VCaP (cell line): ENCODE measurements around the gene FKBP1B.
"Not testable (repeated sequence)": the region's sequence is repeated elsewhere in the genome, so short reads cannot be mapped to it uniquely, and the experiment has no call there.

Experiments
- H3K27ac ChIP-seq: fragments of 450-650 bp; 2 replicates; pipeline ENCODE4 v1.5.1; 2017
- TF ChIP-seq, protein P1 (sequence below): fragments of 450-650 bp; conservative IDR thresholded peaks from 2 replicates; pipeline ENCODE4 v1.5.1; 2017; ENCODE audit warnings: mild to moderate bottlenecking, moderate library complexity

The FKBP1B gene

DNA sequence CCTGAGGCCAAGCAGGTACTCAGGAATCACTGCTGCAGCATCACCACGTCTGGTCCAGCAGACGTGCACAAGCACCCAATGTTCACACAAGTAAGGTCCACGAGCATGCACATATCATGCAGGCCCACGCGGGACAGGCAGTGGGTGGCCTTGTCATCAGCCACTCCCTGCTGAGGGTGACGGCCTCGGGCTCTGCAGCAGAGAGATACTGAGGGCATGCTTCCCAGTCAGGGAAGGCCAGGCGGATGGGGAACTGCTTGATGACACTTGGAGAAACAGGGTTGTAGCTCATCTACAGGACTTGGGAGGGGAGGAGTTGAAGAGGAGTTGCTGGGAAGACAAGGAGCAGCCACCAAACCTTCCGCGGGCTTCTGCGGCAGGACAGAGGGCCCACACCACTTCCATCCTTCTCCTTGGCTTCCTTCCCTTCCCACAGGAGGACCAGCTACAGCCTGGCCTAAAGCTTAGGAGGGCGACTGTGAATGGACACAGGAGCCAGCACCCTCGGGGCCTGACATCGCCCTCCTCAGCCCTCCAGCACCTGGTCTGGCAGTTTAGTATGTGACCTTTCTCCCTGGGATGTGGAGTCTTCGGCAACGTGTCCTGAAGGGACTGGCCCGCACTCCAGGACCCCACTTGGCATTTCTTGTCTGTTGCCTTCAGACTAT is 24.4 kb upstream of the FKBP1B start:
- TF ChIP-seq, protein P1, sequence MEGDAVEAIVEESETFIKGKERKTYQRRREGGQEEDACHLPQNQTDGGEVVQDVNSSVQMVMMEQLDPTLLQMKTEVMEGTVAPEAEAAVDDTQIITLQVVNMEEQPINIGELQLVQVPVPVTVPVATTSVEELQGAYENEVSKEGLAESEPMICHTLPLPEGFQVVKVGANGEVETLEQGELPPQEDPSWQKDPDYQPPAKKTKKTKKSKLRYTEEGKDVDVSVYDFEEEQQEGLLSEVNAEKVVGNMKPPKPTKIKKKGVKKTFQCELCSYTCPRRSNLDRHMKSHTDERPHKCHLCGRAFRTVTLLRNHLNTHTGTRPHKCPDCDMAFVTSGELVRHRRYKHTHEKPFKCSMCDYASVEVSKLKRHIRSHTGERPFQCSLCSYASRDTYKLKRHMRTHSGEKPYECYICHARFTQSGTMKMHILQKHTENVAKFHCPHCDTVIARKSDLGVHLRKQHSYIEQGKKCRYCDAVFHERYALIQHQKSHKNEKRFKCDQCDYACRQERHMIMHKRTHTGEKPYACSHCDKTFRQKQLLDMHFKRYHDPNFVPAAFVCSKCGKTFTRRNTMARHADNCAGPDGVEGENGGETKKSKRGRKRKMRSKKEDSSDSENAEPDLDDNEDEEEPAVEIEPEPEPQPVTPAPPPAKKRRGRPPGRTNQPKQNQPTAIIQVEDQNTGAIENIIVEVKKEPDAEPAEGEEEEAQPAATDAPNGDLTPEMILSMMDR: no peak
- H3K27ac ChIP-seq: no peak overlapping the region

DNA sequence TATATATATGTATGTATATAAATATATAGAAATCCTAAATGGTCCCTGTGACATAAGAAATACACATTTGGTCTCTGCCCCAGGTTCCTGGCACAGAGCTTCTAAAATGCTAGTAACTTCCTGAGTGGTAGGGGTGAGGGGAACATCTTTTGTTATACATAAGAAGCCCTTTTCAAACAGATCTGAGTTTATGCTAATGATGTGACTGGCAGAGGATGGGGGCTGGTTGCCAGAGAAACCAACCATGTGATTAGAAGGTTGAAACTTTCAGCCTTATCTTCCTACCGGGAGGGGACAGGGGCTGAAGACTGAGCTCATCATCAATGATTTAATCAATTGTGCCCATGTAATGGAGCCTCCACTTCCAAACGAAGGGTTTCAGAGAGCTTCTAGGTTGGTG is 23.3 kb upstream of the FKBP1B start:
- no peak overlapping the region for H3K27ac ChIP-seq
- TF ChIP-seq, protein P1: no peak

DNA sequence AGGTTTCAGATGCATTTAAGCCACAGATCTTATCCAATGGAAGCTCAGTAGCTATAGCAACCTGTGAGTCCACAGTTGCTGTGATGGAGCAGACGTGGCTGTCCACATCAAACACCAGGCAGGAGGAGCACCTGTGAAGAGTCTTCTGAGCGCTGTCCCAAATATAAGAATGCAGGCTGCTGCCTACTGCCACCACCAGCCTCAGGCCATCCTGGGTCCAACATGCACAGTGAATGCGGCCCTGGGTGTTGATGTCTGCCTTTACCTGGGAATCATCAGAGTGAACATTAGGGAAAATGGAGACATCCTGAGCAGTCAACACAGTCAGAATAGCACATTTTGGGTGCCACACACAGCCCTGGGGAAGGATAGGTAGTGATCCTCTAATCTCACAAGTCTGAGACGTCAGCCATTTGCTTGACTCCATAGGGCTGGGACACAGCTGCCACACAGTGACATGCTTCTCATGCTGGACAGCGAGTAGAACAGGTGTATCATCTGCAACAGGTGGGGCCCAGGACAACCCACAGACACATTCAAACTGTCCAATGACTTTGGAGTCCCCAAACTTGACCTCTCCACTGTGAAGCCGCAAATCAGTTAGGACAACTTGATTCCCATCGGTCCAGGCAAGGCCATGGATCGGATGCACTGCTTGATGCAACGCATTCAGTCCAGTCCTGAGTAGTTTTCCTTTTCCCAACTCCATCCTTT is 10.6 kb upstream of the FKBP1B start:
- H3K27ac ChIP-seq: no peak overlapping the region
- TF ChIP-seq, protein P1: no peak

DNA sequence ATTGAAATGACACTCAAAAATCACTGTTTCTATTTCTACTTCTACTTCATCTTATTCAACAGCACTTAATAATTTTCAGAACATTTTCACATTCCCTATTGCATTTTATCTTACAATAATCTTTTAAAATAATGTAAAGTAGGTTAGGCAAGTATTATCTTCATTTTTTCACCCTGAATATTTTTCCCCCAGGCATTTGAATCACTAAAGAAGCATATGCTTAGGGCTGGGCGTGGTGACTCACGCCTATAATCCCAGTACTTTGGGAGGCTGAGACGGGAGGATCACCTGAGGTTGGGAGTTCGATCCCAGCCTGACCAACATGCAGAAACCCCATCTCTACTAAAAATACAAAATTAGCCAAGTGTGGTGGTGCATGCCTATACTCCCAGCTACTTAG is 9.0 kb upstream of the FKBP1B start:
- TF ChIP-seq, protein P1: no peak
- H3K27ac ChIP-seq: no peak overlapping the region

DNA sequence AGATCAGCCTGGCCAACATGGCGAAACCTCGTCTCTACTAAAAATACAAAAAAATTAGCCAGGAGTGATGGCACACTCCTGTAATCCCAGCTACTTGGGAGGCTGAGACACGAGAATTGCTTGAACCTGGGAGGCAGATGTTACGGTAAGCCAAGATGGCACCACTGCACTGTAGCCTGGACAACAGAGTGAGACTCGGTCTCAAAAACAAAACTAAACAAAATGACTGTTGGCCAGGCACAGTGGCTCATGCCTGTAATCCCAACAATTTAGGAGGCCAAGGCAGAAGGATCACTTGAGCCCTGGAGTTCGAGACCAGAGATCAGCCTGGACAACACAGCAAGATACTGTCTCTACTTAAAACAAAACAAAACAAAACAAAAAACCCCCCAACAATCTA is 6.4 kb upstream of the FKBP1B start:
- H3K27ac ChIP-seq: not testable (repeated sequence)

DNA sequence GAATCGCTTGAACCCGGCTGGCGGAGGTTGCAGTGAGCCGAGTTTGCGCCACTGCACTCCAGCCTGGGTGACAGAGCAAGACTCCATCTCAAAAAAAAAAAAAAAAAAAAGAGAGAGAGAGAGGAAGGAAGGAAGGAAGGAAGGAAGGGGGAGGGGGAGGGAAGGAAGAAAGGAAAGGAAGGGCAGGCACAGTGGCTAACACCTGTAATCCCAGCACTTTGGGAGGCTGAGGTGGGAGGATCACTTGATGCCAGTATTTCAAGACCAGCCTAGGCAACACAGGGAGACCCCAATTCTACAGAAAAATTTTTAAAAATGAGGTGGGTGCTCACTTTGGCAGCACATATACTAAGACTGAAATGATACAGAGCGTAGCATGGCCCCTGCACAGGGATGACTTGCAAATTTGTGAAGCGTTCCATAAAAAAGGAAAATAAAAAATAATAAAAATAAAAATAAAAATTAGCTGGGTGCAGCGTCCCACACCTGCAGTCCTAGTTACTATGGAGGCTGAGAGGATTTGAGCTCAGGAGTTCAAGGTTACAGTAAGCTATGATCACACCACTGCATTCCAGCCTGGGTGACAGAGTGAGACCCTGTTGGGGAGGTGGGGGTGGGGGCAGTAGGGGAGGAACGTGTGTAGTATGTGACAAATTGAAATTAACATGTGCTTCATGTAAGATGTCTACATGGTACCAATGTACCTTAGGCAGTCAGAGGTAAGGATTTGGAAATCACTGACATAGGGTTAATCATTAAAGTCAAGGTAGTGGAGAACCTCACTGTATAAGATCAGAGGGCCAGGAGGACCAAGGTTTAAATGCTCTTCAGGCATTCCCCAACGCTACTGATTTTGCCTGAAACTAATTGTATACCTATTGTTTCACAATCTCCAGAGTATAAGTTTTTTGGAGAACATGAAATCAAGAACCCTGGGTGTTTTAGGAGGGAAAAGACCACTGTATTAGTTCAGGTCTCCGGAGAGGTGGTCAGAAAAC is 3.7 kb upstream of the FKBP1B start:
- TF ChIP-seq, protein P1: no peak
- no peak overlapping the region for H3K27ac ChIP-seq

DNA sequence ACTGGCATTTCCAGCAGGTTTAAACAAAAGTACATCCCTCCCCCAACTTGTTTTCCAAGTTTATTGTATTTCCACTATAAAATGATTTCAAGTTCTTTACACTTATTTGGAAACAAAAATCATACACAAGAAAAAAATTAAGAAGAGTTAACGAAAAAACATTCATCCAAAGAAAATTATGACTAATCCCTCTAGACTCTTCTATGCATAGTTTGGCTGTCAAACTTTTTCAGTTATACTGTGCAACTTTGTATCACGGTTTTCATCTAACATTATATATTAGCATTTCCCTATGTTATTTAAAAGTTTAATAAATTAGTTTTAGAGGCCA is 3.0 kb upstream of the FKBP1B start:
- TF ChIP-seq, protein P1: no peak
- H3K27ac ChIP-seq: peak overlapping the region; percentile 66; the same call in 1 of the 2 replicates
